ENCODE measurements around the gene CDH19.

CDH19 gene, protein sequence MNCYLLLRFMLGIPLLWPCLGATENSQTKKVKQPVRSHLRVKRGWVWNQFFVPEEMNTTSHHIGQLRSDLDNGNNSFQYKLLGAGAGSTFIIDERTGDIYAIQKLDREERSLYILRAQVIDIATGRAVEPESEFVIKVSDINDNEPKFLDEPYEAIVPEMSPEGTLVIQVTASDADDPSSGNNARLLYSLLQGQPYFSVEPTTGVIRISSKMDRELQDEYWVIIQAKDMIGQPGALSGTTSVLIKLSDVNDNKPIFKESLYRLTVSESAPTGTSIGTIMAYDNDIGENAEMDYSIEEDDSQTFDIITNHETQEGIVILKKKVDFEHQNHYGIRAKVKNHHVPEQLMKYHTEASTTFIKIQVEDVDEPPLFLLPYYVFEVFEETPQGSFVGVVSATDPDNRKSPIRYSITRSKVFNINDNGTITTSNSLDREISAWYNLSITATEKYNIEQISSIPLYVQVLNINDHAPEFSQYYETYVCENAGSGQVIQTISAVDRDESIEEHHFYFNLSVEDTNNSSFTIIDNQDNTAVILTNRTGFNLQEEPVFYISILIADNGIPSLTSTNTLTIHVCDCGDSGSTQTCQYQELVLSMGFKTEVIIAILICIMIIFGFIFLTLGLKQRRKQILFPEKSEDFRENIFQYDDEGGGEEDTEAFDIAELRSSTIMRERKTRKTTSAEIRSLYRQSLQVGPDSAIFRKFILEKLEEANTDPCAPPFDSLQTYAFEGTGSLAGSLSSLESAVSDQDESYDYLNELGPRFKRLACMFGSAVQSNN

DNA sequence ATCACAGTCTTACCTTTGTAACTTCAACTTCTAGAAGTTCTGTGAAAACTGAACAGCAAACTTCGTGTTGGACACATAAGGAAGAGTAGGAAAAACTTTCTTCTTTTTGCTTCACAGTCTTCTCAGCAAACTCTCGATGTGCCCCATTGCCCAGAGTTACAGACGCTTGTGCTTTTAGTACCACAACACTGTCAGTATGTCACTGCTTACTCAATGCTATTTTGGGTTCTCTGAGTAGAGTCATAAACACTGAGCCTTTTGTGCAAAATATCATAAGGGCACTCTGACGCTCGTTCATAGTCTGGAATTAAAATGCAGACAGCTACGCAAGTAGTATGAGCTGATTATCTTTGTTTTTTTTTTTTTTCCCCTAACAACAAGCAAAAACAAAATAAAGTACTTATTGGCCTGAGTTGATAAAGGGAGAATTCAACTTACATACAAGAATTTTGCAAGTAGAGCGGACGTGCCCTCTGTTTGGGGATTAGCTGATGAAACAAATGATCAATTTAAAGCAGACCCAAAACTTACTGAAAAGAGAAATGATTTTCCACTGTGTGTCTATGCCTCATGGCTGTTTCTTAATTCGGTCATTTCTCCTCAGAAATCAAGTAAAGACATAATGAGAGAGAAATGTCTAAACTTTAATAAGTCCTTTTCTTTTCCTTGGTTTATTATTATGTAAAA, at the start of gene CDH19:
Gene CDH19 (minus strand): TSS at position 150 of the 687 bp plus-strand sequence. CDS start 31,886 bp downstream, outside the sequence.
- no peak for DNase-seq (ENCODE audit: low read depth)

DNA sequence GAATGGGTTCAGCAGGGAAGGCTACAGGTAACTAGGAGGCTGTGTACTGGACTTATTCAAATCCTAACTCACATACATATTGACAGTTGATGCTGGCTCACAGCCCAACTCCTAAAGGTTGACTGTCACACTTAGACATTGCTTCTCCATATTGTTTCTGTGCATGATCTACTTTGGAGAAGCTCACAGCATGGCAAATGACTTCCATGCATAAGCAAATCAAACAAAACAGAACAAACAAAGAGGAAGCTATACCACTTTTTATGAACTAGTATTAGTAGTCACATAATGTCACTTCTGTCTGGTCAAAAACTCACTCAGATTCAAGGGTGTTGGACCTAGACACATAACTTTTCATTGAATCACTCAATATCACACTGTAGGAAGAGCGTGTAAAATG, 43.8 kb upstream of the CDH19 start:
- DNase-seq (ENCODE audit: low read depth): no peak

DNA sequence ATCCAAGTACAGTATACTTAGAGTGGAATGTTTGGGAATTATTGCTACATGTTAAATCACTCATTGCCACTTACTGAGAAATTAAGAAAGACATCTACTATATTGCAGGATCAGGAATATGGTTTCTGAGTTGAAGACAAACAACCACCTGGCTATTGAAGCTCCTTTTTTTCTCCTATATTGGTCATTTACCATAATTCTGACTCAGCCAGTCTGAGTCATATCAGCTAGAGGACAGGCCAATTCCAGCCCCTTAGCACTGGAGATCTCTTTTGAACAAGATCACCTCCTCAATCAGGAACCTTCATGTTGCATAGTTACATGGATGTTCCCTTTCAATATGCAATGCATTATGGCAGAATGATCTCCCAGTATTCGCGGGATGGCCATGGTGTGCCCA, 42.7 kb upstream of the CDH19 start:
- no peak for DNase-seq (ENCODE audit: low read depth)

DNA sequence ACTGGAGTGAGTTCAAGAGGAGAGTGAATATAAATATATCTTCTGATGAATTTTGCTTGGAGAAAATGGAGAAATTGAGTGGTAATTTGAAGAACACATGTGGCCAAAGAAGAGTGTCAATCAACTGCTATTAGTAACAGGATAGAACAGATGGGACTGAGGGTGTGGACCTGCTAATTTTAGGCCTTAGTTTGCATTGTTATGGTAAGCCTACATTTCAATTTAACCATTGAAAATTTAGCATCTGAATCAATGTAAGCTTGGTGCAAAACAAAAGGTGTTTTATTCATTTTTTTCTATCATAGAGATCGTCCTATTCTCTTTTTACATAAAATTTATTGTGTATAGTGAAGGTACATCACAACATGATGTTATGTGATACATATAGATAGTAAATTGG, 42.1 kb upstream of the CDH19 start:
- DNase-seq (ENCODE audit: low read depth): no peak

DNA sequence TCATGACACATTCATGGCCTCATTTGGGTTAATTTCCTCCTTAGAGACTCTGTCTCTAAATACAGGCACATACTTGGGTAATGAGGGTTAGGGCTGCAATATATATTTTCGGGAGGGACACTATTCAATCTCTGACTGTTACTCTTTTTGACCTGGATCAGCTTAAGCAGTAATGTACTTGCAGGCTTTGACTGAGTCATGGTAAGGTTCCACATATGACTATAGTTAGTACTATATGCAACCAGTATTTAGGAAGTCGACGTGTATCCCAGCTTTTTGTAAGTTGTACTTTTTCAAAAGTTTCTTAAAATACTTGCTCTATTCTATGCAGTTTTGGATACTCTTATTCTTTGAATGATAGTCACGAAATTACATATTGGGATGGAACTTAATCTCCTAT, 37.2 kb upstream of the CDH19 start:
- DNase-seq (ENCODE audit: low read depth): no peak

DNA sequence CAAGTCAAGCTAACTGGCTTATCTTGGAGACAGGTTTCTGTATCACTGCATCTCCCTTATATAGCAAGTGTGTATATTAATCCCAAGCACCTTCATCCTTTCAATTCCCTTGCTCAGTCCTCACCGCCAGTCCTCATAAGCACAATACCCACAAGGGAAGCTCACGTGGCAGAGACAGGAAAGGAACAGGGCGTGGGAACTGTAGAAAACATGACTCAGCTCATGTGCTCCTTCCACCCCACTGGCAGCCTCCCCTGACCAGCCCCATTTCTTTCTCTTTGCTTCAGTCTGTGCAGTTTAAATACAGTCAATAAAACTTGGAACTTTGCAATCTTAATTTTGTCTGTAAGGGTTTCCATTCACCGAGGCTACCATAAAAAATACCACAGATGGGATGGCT, 36.5 kb upstream of the CDH19 start:
- no peak for DNase-seq (ENCODE audit: low read depth)

DNA sequence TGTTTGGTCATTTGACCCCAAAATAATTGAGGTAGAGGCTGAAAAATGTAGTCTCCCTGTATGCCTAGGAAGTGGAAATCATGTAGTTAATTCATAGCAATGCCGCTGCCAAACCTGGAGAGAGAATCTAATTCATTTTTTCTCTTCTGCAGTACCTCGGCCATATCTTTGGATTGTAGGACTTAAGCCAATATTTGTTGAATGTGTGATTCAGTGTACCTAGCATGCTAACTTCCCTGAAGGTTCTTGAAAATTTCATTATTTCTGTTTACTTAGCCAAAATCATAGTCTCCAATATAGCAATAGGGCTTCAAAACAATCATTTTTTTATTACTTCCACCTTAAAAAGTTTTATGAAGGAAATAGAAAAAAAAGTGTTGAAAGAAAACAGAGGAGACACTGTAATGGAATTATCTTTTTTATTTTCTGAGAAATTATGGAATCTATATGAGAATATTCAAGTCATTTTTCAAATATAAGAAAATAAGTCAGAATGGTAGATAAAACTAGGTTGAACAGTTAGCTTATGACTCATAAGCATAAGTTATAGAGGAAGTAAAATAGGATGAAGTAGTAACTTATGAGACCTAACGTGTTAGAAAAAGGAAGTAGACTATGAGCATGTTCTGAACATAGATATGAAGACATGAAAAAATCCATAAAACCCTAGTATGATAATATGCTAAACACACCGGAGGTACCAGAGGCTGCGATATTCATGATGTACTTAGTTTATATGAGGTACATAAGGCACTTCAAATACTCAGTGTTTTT, 35.2 kb upstream of the CDH19 start:
- no peak for DNase-seq (ENCODE audit: low read depth)

DNA sequence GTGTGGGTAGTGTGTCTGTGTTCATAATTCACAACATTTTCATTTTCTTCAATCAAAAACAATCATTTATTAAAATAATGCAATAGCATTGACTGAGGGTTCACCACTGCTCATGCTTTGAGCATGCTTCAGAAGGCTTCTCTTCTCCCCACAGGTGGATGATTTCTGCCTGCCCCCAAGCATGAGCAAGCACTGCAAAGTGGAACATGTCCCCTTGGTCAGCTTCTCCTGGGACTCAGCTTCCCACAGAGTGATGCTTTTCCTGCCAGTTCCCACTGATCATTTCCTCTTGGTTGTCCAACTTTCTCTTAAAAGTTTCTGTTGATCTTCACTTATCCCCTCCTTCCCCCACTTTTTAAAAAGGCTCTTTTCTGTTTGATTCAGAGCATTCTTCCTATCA, 31.5 kb upstream of the CDH19 start:
- no peak for DNase-seq (ENCODE audit: low read depth)

DNA sequence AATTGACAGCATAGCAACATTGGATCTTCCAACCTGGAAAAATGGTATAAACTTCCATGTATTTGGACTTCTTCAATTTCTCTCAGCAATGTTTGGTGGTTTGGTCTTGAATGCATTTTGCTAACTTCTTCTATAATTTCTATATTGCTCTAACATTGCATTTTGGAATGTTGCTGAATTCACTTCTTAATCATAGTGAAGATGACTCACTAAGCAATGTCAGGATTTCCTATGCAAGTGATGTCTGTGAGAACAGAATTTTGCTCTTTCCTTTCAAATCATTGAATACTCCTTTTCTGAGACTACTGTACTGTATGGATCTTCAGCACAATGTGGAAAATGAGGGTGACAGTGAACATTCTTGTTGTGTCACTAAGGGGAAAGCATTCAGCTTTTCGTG, 28.9 kb upstream of the CDH19 start:
- DNase-seq (ENCODE audit: low read depth): no peak

DNA sequence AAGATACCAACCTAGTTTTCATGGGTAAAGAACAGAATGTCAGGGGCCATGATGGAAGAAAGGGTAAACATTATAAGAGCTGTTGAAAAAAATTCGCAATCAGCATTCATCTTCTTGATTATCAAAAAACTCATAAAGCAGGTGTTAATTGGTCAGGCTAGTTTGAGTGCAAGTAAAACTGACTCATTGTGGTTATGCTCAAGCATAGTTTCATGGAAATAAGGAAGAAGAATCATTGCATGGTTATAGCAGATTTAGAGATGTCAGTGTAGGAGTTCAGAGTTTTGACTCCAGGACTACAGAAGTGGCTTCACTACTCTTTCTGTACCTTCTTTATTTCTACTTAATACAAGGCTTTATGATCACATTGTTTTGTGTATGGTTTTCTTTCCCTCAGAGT, 26.9 kb upstream of the CDH19 start:
- DNase-seq (ENCODE audit: low read depth): no peak

DNA sequence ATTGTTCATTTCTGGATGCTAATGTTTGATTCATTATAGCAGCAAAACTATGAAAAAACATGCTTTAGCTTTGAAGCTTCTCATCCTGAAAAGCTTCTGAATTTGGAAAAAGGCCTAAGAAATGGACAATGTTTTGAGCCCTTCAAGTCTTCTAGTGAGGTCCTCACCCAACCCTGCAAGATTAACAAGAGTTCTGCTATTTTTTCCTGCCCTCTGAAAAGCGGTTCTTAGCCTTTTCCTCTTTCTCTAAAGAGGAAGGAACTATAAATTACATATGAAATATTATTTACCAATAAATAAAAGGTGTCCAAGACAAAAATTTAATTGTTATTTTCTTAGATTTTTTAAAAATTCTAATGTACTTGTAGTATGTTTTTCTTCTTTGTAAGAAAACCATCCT, 19.9 kb upstream of the CDH19 start:
- no peak for DNase-seq (ENCODE audit: low read depth)

DNA sequence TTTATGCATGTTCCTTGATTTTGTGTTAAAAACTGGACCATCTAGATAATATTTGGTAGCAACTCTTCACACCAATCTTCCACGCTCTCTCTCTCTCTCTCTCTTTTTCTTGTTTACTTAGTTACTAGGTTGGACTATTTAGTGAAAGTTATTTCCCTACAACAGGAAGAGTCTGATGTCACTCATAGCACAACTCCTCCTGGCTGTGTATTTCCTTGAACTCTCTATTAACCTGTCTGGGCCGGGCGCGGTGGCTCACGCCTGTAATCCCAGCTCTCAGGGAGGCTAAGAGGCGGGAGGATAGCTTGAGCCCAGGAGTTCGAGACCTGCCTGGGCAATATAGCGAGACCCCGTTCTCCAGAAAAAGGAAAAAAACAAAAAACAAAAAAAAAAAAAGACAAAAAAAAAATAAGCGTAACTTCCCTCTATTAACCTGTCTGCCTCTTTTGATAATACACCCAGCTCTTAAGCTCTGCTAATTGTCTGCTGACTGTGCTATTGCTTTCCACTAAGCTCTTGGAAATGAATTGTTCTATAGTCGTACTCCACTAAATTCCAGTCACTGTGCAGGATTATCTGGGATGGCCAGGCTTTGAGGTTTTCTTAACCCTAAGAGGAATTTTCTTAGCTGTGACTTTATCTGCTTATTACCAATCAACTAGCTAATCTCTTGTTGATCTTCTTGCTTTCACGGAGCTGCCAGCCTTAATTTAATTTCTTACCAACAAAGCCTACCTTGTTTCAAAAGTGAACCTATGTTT, 18.1 kb upstream of the CDH19 start:
- no peak for DNase-seq (ENCODE audit: low read depth)

DNA sequence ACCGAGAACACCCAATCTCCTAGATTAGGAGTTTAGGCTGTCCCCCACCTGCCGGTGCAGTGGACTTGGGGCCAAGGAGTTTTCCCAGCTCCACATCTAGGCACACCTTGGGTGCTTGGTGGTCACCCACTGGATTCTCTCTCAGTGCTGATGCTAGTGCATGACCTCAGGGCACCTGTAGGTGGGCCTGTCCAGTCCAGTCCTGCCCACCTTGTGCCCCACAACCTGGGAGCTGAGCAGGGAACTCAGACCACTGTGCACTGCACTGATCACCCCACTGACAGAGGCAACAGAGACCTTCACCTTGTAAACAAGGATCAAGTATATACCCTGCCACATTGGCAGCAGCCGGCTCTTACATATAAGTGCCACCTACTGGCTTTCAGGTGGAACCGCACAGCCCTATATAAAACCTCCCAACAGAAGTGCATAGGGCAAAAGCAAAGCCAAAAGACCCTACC, 12.7 kb upstream of the CDH19 start:
- no peak for DNase-seq (ENCODE audit: low read depth)

DNA sequence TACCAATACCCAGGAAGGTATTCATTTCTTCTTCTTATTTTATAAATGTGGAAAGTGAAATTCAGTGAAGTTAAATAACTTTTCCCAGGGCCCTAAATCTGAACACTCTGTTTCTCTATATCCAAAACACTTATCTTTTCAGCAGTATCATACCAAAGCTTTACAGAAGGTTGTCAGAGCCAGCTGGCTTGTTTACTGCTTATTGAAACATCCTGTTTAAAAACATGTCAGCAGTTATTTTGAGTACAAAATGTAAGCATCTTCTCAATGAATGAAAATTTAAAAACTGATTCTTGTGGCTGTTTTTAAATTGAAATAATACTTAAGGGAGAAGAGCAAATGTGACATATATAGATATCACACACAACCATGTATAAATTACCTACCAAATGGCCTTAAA, 11.3 kb upstream of the CDH19 start:
- DNase-seq (ENCODE audit: low read depth): no peak

DNA sequence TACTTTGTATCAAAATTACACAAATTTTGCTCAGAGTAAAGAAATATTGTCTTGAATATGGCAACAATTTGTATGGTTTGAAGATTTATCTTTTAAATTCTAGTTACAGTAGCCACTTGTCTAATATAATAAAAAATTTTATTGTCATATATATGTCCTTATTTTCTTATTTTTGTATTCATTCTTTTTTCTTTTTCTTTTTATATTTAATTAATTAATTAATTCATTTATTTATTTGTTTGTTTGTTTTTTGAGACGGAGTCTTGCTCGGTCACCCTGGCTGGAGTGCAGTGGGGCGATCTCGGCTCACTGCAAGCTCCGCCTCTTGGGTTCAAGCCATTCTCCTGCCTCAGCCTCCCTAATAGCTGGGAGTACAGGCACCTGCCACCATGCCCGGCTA, 3.7 kb upstream of the CDH19 start:
- no peak for DNase-seq (ENCODE audit: low read depth)

DNA sequence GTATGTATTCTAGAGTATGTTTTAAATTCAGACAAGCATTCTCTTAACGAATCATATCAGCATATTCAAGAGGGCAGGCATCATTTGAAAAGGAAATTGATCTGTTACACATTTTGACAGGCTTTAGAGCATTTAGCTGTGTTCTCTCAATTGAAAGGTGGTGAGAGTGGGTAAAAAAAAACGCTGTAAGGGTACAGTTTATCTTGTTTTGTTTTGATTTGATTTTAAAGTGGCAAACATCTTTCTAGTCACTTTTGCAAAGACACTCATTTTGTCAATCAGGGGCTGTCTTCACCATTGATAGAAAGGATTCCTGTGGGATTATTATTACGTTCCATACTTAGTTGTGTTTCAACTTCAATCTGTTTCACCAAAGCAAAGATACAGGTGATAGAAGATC, 2.2 kb downstream of the CDH19 start:
- DNase-seq (ENCODE audit: low read depth): no peak

DNA sequence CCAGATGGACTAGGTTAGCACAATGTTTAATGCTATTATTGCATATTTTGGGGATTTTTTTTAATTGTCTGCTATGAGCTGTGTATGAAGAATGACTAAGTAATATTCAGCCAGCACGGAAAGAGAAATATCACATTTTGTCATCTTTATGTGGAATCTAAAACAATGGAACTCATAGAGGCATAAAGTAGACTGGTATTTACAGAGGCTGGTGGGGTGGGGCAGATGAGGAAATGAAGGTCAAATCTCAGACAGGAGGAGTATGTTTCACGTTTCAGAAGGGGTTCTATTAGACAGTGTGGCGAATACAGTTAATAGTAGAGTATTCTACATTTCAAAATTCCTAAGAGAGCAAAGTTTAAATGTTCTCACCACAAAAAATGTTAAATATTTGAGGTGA, 4.7 kb downstream of the CDH19 start:
- DNase-seq (ENCODE audit: low read depth): no peak

DNA sequence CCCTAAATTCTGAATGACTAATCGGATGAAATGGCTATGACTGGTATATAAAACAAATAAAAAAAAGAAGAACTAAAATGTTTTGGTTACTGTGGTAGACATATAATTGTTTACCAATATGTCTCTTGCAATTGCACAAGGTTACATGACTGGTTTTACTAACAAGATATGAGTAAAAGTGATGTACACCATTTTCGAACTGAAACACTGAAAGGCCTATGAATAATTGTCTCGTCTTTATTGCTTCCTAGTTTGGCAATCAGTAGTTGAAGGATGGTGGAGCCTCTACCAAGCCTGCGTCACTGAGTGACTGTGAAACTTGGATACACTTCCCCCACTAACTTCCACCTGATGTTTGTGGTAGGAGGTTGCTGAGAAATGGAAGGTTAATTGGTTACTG, 16.5 kb downstream of the CDH19 start:
- DNase-seq (ENCODE audit: low read depth): no peak

DNA sequence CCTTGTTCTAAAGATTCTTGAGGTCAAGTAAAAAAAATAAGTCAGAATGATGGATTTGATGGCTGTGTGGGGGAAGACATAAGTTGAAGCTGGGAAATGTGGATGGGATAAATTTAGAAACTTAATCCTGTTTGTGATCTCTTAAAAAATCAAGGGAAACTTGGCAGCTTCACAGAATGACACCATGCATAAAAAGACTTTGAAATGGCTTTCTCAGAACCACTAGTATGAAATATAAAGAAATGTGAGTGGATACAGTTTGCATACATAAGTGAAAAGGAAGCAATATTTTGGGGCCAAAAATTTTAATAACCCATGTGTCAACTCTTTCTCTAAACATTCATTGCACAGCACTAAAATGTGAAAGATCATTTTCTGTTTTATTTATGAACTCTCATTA, 21.7 kb downstream of the CDH19 start:
- DNase-seq (ENCODE audit: low read depth): no peak

DNA sequence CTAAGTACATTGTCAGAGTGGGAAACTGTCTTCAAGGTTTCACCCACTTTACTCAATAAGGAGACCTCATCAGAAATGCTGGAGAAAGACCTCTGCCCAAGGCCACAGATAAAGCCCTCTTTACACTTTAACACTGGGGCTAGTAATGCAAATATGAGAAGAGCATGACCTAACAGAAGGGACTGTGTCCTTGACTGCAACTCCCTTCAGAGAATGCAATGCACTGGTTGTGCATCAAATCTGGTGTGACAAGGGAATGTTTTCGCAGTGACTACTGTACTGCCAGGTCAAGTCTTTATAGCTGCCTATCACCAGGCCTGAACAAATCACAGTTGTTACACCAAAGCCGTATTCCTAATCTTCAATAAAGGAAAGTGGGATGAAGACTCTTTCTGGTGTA, 28.6 kb downstream of the CDH19 start:
- no peak for DNase-seq (ENCODE audit: low read depth)

DNA sequence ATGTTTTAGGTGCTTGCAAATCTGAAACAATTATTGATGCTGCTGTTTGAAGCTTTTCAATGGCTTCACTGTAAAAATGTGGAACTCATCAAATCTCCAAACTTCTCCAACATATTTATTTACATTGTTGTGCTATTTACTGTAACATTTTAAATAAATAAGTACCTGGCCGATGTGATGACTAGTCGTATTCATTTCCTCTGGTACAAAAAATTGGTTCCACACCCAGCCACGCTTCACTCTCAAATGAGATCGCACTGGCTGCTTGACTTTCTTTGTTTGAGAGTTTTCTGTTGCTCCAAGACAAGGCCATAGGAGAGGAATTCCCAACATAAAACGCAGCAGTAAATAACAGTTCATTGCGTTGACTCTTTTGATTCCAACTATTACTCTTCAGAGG, 32.0 kb downstream of the CDH19 start:
- DNase-seq (ENCODE audit: low read depth): no peak
